Fibroblast of gingiva (primary cell): ENCODE measurements around the gene IQCH.
"Not testable (repeated sequence)": the region's sequence is repeated elsewhere in the genome, so short reads cannot be mapped to it uniquely, and the experiment has no call there.

Experiments
- DNase-seq: peaks from one replicate; pipeline ENCODE4 v3.0.0-alpha.2; 2011; ENCODE audit warnings: low read depth

IQCH gene

DNA sequence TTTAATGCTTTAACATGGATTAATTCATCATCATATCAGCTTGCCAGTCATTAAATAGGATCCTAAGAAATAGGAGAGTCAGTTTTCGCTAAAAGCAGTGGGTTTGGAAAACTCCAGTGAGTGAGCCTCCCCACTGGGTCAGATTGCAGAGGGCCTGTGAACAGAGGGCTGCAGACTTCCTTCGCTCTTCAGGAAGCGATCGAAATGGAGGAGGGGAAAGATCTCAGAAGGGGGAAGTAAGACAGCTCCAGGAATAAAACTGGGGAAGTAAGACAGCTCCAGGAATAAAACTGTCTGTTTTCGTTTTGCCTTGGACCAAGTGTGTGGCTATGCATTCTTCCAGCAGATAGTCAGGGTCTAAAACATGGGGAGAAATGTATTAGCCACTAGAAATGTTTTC lies 141.5 kb downstream of the IQCH start:
- DNase-seq = no peak

DNA sequence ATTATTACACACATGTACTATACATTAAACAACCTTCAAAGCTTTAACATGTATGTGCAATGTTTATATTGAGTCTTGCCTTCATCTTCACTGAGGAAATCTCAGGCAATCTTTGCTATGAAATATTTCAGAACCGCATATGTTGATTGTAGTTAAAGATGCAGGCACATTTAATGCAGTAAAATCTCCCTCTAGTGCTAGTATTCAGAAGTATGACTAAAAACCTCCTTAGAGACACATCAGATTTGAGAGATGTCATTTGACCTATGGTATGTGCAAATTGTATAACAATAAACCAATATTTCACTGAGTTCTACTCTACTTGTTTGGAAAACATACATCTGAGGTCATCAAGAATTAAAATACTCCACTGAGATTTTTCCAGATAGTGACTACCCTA lies 142.6 kb downstream of the IQCH start:
- DNase-seq = no peak

DNA sequence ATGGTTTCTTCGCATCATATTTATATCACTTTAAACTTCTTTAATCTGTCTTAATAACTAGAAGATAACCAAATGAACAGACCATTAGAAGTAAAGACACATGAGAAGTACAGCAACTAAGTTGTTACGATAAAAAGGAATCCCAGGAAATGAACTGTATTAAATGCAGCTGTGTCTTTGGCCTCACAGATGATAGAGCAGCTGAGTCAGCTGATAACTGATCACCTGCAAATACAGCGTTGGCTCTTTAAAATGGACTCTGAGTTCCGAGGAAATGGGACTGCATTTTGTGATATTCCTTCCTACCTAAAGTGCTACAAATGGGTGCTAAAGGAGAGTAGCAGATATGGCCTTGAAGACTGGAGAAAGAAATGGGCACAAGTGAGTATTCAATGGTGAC lies 145.3 kb downstream of the IQCH start:
- DNase-seq = no peak

DNA sequence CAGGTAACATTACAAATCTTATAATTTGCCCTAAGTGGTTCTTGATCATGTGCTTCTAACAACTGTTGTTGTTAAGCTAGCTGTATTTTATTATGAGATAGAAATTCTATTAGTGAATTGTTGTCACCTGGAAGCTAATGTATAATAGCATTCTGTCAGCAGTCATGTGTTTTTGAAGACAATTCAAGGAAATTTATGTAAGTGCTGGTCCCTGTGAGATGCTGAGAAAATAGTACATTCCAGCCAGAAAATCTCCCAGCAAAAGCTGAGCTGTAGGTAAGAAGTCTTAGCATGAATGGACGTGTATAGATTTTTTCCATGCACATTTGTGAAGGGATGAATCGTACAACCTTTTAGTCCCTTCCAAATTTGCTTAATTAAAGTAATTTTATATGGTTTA lies 146.3 kb downstream of the IQCH start:
- DNase-seq = no peak

DNA sequence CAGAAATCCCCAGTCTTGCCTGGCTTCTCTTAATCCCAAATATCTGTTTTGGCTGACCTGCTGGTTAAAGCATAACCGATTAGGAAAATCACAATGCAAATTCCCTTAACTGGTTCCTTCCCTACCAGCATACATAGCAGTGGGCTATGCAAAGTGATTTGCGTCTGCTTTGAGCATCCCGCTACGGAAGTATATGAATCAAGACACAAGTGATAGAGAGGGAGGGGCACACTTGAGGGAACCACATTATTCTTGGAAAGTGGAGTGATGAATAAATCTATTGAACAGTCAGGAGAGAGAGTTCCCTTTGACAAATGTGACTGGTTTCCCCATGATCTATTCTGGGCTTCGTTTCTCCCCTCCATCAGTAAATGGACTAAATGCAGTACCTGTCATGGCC lies 146.8 kb downstream of the IQCH start:
- no peak for DNase-seq

DNA sequence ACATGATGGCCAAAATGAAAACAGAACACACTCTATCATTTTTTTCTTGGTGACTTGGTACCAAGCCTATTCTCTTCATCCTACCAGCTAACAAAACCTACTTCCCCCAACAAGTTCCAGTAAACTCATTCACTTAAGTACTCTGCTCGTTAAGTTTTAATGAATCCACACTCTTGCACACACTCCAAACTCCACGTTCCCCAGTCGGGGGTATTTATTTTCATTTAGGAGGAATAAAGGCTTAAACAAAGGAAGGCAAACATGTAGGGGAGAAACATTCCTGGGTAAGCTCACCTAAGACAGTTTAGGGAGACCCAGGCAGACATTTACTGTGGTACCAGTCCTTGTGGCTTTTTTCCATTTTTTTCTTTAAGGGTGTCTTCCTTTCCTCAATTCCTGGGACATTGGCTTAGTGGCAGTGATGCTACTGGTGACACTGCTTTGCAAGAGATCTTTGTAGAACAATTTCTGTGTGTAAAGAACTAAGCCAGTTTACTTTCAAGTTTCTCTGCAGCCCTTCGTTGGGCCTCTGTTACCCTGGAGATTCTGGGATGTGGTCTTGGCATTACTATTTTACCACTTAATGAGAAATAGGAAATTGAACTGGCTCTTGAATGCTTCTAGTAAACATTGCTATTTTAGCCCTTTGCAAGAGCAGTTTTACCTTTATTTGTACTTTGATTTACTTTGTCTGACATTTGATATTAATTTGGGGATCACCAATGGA lies 149.0 kb downstream of the IQCH start:
- DNase-seq = no peak

DNA sequence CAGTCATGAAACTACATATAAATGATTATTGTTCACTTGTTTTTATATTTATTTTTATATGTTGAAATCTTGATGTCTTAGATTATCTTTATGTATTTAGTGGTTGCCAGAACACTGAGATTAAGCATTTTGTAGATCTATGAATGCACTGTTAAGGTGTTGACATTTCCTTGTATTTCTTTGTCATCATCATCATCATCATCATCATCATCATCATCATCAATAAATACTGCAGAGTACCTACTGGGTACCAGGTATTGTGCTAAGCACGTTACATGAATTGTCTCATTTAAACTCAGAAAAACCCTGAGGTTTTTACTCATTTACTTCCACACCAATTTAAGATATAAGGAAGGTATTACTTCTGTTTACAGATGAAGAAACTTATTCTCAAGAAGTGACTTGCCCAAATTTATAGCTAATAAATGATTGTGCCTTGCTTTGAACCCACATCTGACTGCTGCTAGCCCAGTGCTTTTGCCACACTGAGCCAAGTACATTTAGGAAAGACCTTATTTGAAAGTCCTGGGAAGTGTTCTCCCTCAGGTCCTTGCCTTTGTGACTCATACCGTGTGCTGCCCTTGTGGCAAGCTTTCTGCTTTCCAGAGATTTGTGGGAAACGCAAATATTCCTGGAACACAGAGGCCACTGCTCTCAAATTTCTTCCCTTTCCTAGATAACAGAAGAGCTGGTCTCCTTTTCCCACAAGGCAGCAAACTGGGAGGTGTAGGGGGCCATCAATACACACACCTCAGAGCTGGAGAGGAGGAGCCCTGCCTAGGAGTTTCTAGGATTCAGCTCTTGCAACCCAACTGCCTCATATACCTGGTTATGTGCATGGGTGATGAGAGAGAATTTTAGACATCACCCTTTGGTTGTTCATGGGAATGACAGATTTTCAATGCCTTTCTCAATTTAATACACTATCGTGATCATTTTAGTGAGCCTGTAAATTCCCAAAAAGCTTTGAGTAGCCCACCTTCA lies 150.9 kb downstream of the IQCH start:
- DNase-seq = peak; percentile 22

DNA sequence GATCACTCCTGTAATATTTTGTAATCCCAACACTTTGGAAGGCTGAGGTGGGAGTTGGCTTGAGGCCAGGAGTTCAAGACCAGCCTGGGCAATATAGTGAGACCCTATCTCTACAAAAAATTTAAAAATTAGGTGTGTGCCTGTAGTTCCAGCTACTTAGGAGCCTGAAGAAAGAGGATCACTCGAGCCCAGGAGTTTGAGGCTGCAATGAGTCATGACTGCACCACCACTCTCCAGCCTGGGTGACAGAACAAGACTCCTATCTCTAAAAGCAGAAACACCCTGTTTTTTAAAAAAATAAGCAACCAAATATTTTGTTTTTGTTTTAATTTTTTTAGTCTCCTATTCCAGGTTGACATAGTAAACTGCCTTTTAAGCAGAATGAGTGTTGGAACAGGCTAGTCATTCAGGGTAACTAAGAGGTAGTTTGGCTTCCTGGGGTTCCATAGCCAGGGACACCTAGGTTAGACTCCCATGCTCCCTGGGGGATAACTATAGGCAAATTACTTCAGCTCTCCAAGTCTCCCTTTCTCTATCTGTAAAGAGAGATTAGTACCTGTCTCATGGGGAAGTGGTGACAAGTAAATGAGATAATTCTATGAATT lies 151.8 kb downstream of the IQCH start:
- no peak for DNase-seq

DNA sequence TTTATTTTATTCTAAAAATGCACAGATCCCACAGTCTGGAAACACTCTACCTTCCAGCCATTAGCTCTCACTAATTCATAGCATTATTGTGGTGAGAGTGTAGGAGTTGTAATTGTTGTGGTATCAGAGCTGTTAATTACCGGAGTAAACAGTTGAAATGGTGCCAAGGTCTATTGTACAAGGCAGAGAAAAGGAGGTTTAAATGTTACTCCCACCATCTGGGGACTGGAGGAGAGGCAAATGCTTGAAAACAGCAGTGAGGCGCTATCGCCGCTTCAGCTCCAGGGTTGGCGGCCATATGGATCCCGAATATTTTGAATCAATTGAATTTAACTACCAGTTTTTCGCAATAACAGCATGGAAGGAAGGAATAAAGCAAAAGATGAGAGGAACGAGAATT lies 153.2 kb downstream of the IQCH start:
- no peak for DNase-seq

DNA sequence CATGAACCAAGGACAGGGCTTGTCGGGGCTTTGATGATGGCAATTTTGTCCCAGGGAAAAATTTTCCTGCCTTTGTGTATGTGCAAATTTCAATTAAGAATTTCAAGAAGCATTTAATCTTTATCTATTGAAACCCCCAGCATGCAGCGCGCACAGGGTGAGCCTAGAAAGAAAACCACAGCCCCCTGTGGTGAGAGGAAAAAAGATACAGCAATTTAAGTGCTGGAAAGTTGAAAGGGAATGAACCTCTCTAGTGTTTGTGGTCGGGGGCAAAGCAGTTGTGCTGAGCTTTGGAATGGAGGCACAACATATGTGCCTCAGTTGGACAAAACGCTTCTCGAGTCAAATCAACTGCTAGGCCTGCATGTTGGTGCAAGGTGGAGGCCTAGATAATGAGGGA lies 154.6 kb downstream of the IQCH start:
- no peak for DNase-seq

DNA sequence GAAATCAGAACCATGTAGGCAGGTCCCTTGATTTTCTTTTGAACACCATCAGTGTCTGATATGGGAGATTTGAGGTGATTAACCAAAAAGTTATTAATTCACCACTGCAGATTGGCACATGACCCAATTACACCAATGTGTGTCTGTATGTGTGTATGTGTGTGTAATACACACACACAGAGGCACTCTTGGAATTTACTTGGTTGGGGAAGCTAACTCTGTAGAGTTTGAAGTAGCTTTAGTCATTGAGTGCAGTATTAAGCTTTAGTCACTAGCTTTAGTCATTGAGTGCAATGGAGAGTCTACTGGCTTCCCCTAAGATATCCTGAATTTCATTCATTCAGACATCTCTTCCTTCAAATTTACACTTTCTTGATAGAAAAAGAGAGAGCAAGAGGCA lies 156.9 kb downstream of the IQCH start:
- DNase-seq = no peak

DNA sequence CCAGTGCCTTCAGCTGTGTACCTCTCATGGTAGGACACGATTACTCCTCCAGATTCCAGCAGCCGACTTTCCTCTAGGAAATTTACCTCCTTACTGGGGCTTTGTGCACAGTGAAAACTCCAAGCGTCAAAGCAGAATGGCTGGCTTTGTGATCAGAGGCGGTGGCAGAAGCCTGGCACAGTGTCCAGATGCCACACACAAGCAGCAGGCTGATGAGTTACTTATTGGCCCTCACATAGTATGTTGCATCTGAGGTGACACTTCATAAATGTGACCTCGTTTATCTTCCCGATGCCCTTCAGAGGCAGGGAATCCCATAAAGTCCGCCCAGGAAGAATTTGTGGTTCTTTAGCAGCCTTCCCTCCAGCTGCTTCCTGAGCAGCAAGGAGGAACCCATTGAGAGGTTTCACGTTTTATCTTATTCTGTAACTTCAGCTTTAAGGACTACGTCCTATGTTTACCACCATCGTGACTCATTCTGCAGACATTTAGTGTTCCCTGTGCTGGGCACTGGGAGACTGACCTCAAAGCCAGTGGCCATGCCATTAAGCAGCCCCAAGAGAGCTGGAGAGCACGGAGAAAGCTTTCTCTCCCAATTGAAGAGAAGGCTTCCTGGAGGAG lies 159.3 kb downstream of the IQCH start:
- peak; percentile 26 for DNase-seq

DNA sequence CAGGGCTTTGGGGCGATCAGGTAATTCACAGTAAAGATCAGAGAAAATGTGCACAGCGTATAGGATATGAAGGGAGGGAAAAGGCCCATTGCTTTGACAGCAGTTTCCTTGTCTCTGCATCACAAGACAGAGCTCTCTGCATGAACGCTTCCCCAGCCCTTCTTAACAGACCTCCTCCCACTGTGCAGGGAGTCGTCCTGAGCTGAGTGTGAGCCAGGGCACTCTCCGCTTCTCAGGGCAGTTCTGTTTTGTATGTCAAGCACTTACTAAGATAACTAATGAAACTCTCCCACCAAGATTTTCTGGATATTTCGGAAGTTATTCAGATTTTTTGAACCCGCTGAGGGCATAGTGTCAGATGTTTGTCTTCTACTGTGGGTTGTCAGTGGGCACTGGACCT lies 160.6 kb downstream of the IQCH start:
- DNase-seq = no peak

DNA sequence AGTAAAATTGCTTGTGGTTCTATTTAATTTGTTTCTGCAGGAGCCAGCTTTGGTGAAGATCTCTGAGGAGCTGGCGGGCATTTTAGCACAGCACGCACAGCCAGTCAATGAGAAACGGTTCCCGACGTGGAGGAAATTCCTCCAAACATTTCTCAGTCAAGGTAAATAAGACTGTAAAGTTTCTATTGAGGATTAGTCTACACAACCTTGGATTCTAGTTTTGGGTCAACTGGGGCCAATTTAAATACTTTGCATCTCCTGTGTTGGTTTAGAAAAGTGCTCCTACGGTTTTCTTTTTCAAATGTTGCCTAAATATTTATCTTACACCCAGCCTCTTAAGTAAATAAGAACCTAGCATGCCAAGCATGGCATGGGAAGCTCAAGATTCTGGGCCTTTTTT lies 162.3 kb downstream of the IQCH start:
- DNase-seq = no peak

DNA sequence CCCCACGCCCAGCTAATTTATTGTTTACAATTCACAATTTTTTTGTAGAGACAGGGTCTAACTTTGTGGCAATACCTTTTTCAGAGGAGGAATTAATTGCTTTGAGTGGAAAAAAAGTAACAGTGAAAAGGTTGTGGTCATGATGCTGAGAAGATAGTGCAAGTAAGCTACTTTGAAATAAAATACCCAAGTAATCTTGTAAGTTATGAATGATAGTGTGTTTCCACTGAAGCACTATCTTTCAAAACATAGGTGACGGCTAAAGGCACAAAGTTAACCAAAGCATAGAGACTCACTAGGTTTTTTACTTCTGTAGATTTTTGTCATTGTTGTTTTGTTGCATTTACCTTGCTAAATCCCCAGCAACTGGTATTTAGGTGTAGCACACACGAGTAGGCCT lies 165.1 kb downstream of the IQCH start:
- no peak for DNase-seq

DNA sequence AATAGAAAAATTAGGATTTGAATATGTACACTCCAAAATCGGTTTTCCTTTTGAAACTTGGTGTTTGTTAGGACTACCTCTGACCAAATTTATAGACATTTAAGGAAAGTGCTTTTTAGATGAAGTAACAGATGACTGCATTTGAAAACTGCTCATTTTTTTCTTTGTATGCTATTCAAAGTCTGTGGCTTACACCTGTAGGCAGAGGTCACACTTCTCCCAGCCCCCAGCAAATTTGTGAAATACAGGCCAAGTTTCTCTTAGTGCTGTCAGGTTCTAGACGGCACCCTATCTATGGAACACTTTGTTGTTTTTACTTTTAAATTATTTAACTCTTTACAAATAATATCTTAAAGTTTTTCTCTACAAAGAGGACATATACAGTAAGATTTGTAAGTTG lies 165.6 kb downstream of the IQCH start:
- DNase-seq = no peak

DNA sequence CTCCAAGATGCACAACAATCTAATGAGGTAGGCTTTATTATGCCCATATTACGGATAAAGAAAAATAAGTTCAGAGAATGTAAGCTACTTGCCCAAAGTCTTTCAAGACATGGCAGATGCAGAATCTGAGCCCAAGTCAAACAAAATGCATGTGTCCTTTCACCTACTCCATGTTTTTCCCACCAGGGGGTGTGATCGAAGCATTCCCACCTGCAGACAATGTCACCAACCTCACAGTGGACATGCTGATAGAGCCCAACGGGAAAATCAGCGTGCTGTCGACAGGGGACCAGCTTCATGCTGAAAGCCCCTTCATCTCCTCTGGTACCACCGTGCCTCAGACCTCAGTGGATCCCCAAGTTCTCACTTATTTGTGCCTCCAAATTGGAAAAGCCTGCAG lies 166.5 kb downstream of the IQCH start:
- DNase-seq = no peak

DNA sequence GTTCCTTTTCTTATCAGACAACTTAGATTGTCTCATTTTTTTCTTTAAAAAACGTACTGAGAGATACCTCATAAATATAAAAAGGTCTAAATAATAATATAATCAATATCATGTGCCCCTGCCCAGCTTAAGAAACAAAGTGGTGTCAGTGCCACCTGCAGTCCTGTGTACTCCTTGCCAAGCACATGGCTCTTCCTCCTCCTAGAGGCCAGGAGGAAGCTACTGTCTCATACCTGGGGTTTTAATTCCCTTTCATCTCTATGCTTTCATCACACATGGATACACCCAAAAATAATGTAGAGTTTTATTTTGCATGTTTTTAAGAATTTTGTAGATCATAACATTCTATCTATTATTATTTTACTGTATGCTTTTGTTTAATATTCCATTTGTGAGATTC lies 167.7 kb downstream of the IQCH start:
- no peak for DNase-seq

DNA sequence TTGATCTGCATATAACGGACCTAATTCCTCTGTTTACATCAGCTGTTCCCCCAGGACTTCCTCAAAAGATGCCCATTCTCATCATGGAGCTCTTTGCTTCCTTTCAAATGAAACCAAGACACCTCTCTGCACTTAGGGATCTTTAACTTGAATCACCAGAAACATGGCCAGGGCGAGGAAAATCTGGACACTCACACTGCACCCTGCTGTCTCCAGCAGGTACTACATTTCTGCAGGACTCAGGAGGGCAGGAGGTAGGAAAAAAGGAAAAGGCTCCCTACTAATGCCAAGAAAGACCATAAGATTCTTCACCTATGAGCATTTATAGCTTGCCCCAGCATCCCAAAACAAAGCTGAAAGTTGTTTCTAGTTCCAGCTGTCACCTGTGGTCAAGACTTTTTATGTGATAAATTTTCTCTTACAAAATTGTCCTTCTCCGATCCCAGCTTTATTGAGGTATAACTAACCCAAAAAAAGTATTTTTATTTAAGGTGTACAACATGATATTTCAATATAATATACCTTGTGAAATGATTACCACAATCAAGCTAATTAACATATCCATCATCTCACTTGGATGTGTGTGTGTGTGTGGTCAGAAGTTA lies 179.0 kb downstream of the IQCH start:
- peak; percentile 52 for DNase-seq

DNA sequence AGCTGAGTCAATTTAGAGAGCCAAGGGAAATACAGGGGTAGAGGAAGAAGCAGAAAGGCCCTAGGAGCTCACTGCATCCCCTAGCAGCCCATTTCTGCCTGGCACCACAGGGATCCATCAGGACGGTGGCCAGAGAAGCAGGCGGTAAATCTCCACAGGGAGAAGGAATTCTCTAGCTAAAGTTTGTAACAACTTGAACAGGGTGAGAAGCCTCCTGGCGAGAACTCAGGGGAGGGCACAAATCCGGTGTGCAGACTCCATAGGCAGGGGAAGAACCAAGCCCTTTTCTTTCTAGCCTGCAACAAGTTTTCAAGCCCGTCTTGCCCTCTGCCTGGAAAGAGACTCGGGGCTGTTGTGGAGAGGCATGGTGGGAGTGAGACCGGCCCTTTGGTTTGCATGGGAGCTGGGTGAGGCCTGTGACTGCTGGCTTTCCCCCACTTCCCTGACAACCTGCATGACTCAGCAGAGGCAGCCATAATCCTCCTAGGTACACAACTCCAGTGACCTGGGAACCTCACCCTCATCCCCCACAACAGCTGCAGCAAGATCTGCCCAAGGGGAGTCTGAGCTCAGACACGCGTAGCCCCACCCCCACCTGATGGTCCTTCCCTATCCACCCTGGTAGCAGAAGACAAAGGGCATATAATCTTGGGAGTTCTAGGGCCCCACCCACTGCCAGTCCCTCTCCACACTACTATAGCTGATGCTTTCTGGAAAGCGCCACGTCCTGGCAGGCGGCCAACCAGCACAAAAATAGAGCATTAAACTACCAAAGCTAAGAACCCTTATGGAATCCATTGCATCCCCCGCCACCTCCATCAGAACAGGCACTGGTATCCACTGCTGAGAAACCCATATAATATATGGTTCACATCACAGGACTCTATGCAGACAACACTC lies 182.0 kb downstream of the IQCH start:
- not testable (repeated sequence) for DNase-seq

DNA sequence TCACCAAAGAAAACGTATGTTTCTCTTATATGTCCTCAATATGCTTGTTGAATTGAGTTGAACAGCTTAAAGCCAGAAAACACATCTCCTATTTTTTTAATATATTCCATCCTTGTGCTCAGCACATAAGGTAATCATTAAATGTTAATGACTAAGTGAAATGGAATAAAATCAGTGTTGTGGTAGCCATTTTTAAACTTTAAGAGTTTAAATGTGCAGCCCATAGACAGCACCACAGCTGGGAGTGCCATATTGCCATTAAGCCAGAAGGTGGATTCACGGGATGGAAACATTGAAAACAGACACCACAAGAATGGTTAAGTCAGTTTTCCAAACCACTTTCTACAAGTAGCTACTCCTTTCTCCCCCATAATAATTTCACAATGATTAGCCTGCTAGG lies 189.5 kb downstream of the IQCH start:
- peak; percentile 22 for DNase-seq
